ENCODE results near the gene KCNH1. TPM values are rescaled to one million over a fixed set of nuclear protein-coding genes. Genes with fewer than 3 reads are reported as not detected.

Gene KCNH1
- total RNA-seq, 1 donor from 2014 or later, result not detected

- Histone ChIP-seq H3K4me3 (no peak overlapping the region), H3K4me1 (no peaks in the 10 kb centered on the region), H3K9me3 (no peaks in the 10 kb centered on the region), H3K27ac (no peak overlapping the region), H3K36me3 (no peaks in the 10 kb centered on the region), H3K27me3 (no peaks in the 10 kb centered on the region)
- DNase-seq, result no peak
- no peak for ATAC-seq
- intact Hi-C loops (cut with DNase I), result no loop called here
- TF ChIP-seq CTCF (IDR thresholded peaks at IDR 0.05), result no peak
These were observed 233.9 kb downstream of the KCNH1 start for GRCh38 chr1:210900079-210900478.

GRCh38 chr1:210899676-210900075 lies 234.3 kb downstream of the KCNH1 start:
- TF ChIP-seq CTCF (IDR thresholded peaks at IDR 0.05), result no peak
- no peaks in the 10 kb centered on the region for H3K27me3 ChIP-seq
- H3K4me1 ChIP-seq, result no peaks in the 10 kb centered on the region
- no peaks in the 10 kb centered on the region for H3K9me3 ChIP-seq
- intact Hi-C loops (cut with DNase I), result no loop called here
- no peak for DNase-seq
- H3K4me3 ChIP-seq, result no peak overlapping the region
- no peak for ATAC-seq
- no peaks in the 10 kb centered on the region for H3K36me3 ChIP-seq
- H3K27ac ChIP-seq, result no peak overlapping the region

- Histone ChIP-seq H3K27me3 (no peaks in the 10 kb centered on the region), H3K9me3 (peaks cover 2% of the 10 kb centered on the region), H3K4me3 (no peak overlapping the region), H3K36me3 (no peaks in the 10 kb centered on the region), H3K27ac (no peak overlapping the region), H3K4me1 (no peaks in the 10 kb centered on the region)
- TF ChIP-seq CTCF (IDR thresholded peaks at IDR 0.05), result no peak
- intact Hi-C loops (cut with DNase I), result no loop called here
- ATAC-seq (no peak), DNase-seq (no peak)
These were observed 235.5 kb downstream of the KCNH1 start for GRCh38 chr1:210898473-210898872.

GRCh38 chr1:210883821-210884220 lies 250.1 kb downstream of the KCNH1 start:
- H3K27ac ChIP-seq, result no peak overlapping the region
- no peaks in the 10 kb centered on the region for H3K9me3 ChIP-seq
- no peaks in the 10 kb centered on the region for H3K27me3 ChIP-seq
- H3K4me1 ChIP-seq, result no peaks in the 10 kb centered on the region
- TF ChIP-seq CTCF (IDR thresholded peaks at IDR 0.05), result no peak
- ATAC-seq (no peak), DNase-seq (no peak)
- H3K36me3 ChIP-seq, result no peaks in the 10 kb centered on the region
- no peak overlapping the region for H3K4me3 ChIP-seq
- intact Hi-C loops (cut with DNase I), result no loop called here

GRCh38 chr1:210882414-210883221 lies 251.3 kb downstream of the KCNH1 start:
- Histone ChIP-seq H3K4me1 (no peaks in the 10 kb centered on the region), H3K27ac (no peak overlapping the region), H3K36me3 (no peaks in the 10 kb centered on the region), H3K27me3 (no peaks in the 10 kb centered on the region), H3K9me3 (no peaks in the 10 kb centered on the region), H3K4me3 (no peak overlapping the region)
- intact Hi-C loops (cut with DNase I), result no loop called here
- TF ChIP-seq CTCF (IDR thresholded peaks at IDR 0.05), result no peak
- DNase-seq, result no peak
- no peak for ATAC-seq
